GM19372 (cell line): ENCODE data around the gene TGFBR2.

Source experiments
- ATAC-seq: cut with Tn5 transposase; IDR thresholded peaks from one replicate; pipeline ENCODE4 v1.9.1; 2021; ENCODE audit warnings: mild to moderate bottlenecking, low read depth, moderate library complexity; ENCODE audit not compliant: unreplicated experiment

Gene TGFBR2

GRCh38 chr3:30606301-30607031 is at the start of gene TGFBR2:
Gene TGFBR2, plus strand, starts transcription at chr3:30606601. Its CDS starts 283 bp downstream, at chr3:30606884.
- peak; percentile 72 for ATAC-seq

- no peak for ATAC-seq
Measured at GRCh38 chr3:30557746-30558303, 48.6 kb upstream of the TGFBR2 start.

GRCh38 chr3:30563956-30564355 is 42.4 kb upstream of the TGFBR2 start:
- no peak for ATAC-seq

- ATAC-seq: no peak
Measured at GRCh38 chr3:30567139-30567753, 39.2 kb upstream of the TGFBR2 start.

GRCh38 chr3:30576946-30577345 is 29.5 kb upstream of the TGFBR2 start:
- no peak for ATAC-seq

GRCh38 chr3:30577788-30578187 is 28.6 kb upstream of the TGFBR2 start:
- peak; percentile 69 for ATAC-seq

GRCh38 chr3:30578479-30578878 is 27.9 kb upstream of the TGFBR2 start:
- ATAC-seq: no peak

GRCh38 chr3:30578986-30579579 is 27.3 kb upstream of the TGFBR2 start:
- ATAC-seq: no peak

GRCh38 chr3:30581067-30581585 is 25.3 kb upstream of the TGFBR2 start:
- ATAC-seq: no peak

GRCh38 chr3:30581982-30582381 is 24.4 kb upstream of the TGFBR2 start:
- ATAC-seq: no peak

- ATAC-seq: no peak
Measured at GRCh38 chr3:30583973-30584372, 22.4 kb upstream of the TGFBR2 start.

- no peak for ATAC-seq
Measured at GRCh38 chr3:30585654-30586053, 20.7 kb upstream of the TGFBR2 start.

- no peak for ATAC-seq
Measured at GRCh38 chr3:30586096-30586805, 20.1 kb upstream of the TGFBR2 start.

- ATAC-seq: no peak
Measured at GRCh38 chr3:30586806-30587486, 19.5 kb upstream of the TGFBR2 start.

- ATAC-seq: no peak
Measured at GRCh38 chr3:30587904-30588303, 18.5 kb upstream of the TGFBR2 start.

- no peak for ATAC-seq
Measured at GRCh38 chr3:30596152-30596551, 10.2 kb upstream of the TGFBR2 start.

- no peak for ATAC-seq
Measured at GRCh38 chr3:30597131-30597768, 9.2 kb upstream of the TGFBR2 start.

- ATAC-seq: no peak
Measured at GRCh38 chr3:30597769-30598134, 8.6 kb upstream of the TGFBR2 start.

- no peak for ATAC-seq
Measured at GRCh38 chr3:30598668-30599545, 7.5 kb upstream of the TGFBR2 start.
